SU-DHL-6 (cell line): ENCODE data around the gene SPTA1.

Experiments
- CTCF ChIP-seq: fragments of 200-600 bp; sonication (generic); IDR thresholded peaks from one replicate; pipeline ENCODE4 v1.5.1; 2017; ENCODE audit warnings: antibody characterized with exemption, mild to moderate bottlenecking, low read length, moderate library complexity; ENCODE audit not compliant: insufficient read depth, poor library complexity, severe bottlenecking
- EZH2phosphoT487 ChIP-seq: fragments of 200-600 bp; sonication (generic), shearing (Covaris generic); conservative IDR thresholded peaks from 2 replicates; pipeline ENCODE4 v1.6.1; 2018; ENCODE audit warnings: mild to moderate bottlenecking, antibody characterized with exemption, low read length, moderate library complexity, mixed read lengths

GRCh38 chr1:158714754-158715153 lies 28.2 kb upstream of the SPTA1 start:
- TF ChIP-seq CTCF (no peak), EZH2phosphoT487 (no peak)
